ENCODE measurements around the gene VIPR1.
"Not testable (repeated sequence)": the region's sequence is repeated elsewhere in the genome, so short reads cannot be mapped to it uniquely, and the experiment has no call there.

Gene VIPR1

DNA sequence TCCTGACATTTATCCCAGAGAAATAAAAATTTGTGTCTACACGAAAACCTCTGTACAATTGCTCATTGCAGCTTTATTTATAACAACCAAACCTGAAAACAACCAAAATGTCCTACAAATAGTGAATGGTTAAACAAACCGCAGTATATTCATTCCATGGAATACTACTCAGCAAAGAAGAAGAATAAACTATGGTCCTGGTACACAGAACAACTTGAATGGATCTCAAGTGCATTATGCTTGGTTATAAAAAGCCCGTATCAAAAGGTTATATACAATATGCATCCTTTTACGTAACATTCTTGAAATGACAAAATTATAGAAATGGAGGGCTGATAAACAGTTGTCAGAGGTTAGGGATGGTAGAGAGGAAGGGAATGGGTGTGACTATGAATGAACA is 75.6 kb downstream of the VIPR1 start:
- TF ChIP-seq ZFP3 (CRISPR knock-in tag; IDR thresholded peaks at IDR 0.05) (no peak), ZNF70 (CRISPR knock-in tag; IDR thresholded peaks at IDR 0.05) (no peak), CREB5 (CRISPR knock-in tag; IDR thresholded peaks at IDR 0.05; ENCODE audit: low read depth) (no peak)
- TF ChIP-seq, protein P1, sequence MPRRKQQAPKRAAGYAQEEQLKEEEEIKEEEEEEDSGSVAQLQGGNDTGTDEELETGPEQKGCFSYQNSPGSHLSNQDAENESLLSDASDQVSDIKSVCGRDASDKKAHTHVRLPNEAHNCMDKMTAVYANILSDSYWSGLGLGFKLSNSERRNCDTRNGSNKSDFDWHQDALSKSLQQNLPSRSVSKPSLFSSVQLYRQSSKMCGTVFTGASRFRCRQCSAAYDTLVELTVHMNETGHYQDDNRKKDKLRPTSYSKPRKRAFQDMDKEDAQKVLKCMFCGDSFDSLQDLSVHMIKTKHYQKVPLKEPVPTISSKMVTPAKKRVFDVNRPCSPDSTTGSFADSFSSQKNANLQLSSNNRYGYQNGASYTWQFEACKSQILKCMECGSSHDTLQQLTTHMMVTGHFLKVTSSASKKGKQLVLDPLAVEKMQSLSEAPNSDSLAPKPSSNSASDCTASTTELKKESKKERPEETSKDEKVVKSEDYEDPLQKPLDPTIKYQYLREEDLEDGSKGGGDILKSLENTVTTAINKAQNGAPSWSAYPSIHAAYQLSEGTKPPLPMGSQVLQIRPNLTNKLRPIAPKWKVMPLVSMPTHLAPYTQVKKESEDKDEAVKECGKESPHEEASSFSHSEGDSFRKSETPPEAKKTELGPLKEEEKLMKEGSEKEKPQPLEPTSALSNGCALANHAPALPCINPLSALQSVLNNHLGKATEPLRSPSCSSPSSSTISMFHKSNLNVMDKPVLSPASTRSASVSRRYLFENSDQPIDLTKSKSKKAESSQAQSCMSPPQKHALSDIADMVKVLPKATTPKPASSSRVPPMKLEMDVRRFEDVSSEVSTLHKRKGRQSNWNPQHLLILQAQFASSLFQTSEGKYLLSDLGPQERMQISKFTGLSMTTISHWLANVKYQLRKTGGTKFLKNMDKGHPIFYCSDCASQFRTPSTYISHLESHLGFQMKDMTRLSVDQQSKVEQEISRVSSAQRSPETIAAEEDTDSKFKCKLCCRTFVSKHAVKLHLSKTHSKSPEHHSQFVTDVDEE (CRISPR knock-in tag; IDR thresholded peaks at IDR 0.05): no peak
- ATAC-seq: no peak

- ATAC-seq: not testable (repeated sequence)
Measured at GRCh38 chr3:42579346-42579745, 76.9 kb downstream of the VIPR1 start.

GRCh38 chr3:42581400-42581708 is 78.9 kb downstream of the VIPR1 start:
- no peak for TF ChIP-seq ZC3H10 (CRISPR knock-in tag; IDR thresholded peaks at IDR 0.05)
- no peak for TF ChIP-seq GLIS3 (CRISPR knock-in tag; IDR thresholded peaks at IDR 0.05)
- no peak for TF ChIP-seq BACH2 (CRISPR knock-in tag; IDR thresholded peaks at IDR 0.05; ENCODE audit: borderline replicate concordance)
- TF ChIP-seq, protein P1 (CRISPR knock-in tag; IDR thresholded peaks at IDR 0.05): no peak
- no peak for TF ChIP-seq TOX (CRISPR knock-in tag; IDR thresholded peaks at IDR 0.05; ENCODE audit: borderline replicate concordance)
- no peak for TF ChIP-seq ARNTL (CRISPR knock-in tag; IDR thresholded peaks at IDR 0.05; ENCODE audit: borderline replicate concordance, low read depth)
- TF ChIP-seq ESRRG (CRISPR knock-in tag; IDR thresholded peaks at IDR 0.05): no peak
- no peak for TF ChIP-seq SNAI2 (CRISPR knock-in tag; IDR thresholded peaks at IDR 0.05)
- TF ChIP-seq, protein P2, sequence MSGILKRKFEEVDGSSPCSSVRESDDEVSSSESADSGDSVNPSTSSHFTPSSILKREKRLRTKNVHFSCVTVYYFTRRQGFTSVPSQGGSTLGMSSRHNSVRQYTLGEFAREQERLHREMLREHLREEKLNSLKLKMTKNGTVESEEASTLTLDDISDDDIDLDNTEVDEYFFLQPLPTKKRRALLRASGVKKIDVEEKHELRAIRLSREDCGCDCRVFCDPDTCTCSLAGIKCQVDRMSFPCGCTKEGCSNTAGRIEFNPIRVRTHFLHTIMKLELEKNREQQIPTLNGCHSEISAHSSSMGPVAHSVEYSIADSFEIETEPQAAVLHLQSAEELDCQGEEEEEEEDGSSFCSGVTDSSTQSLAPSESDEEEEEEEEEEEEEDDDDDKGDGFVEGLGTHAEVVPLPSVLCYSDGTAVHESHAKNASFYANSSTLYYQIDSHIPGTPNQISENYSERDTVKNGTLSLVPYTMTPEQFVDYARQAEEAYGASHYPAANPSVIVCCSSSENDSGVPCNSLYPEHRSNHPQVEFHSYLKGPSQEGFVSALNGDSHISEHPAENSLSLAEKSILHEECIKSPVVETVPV (CRISPR knock-in tag; IDR thresholded peaks at IDR 0.05): no peak
- TF ChIP-seq ZNF8 (CRISPR knock-in tag; IDR thresholded peaks at IDR 0.05): no peak
- TF ChIP-seq TCF4 (CRISPR knock-in tag; IDR thresholded peaks at IDR 0.05; ENCODE audit: borderline replicate concordance): no peak
- no peak for TF ChIP-seq POU6F1 (CRISPR knock-in tag; IDR thresholded peaks at IDR 0.05; ENCODE audit: borderline replicate concordance, low read depth)
- TF ChIP-seq OSR1 (CRISPR knock-in tag; IDR thresholded peaks at IDR 0.05): no peak
- no peak for TF ChIP-seq CREB5 (CRISPR knock-in tag; IDR thresholded peaks at IDR 0.05; ENCODE audit: low read depth)
- no peak for TF ChIP-seq ZFP3 (CRISPR knock-in tag; IDR thresholded peaks at IDR 0.05)
- no peak for TF ChIP-seq ZNF70 (CRISPR knock-in tag; IDR thresholded peaks at IDR 0.05)
- no peak for TF ChIP-seq RARB (CRISPR knock-in tag; IDR thresholded peaks at IDR 0.05)
- no peak for TF ChIP-seq PPARA (CRISPR knock-in tag; IDR thresholded peaks at IDR 0.05; ENCODE audit: borderline replicate concordance)
- no peak for TF ChIP-seq ISL1 (CRISPR knock-in tag; IDR thresholded peaks at IDR 0.05)
- no peak; the same call in 1 of the 3 replicates for ATAC-seq

Data from SK-N-SH treated with all-trans-retinoic acid at 6 μM for 48 hours (cell line).